Endothelial cell of umbilical vein (primary cell): ENCODE results near the gene ABR. TPM values are rescaled to one million over a fixed set of nuclear protein-coding genes. Genes with fewer than 3 reads are reported as not detected.

Source experiments
- BruUV-seq: library from RNA; stranded (reverse); fragments of 400-500 nt; replicated peaks from 2 replicates; lab custom pipeline; 2021; lab: Mats Ljungman, UMichigan
- CTCF ChIA-PET: fragments of 300-600, 350-600 bp; sonication (Branson Sonifier 250); formaldehyde crosslinking; loops from one replicate; lab custom pipeline; 2021; ENCODE audit warnings: antibody characterized with exemption, inconsistent platforms; lab: Charles Lee
- POLR2A ChIA-PET: fragments of 300-600, 350-600 bp; sonication (Branson Sonifier 250); formaldehyde crosslinking; loops from one replicate; lab custom pipeline; 2021; ENCODE audit warnings: antibody characterized with exemption, inconsistent platforms; lab: Charles Lee
- DNase-seq: peaks from one replicate; pipeline ENCODE4 v3.0.0-alpha.2; 2011; ENCODE audit warnings: low read depth, low spot score
- FAIRE-seq: peaks from 2 replicates; lab custom pipeline; 2011; peaks lifted over from hg19 to GRCh38; lab: Jason Lieb, UNC
- H2AFZ ChIP-seq: 2 replicates; pipeline ENCODE4 v1.6.0; 2012; ENCODE audit warnings: low read depth, low read length, control low read depth, inconsistent platforms
- H3K27ac ChIP-seq: 2 replicates; pipeline ENCODE4 v1.5.1; 2011; ENCODE audit warnings: low read depth, mild to moderate bottlenecking, control low read depth, low read length, moderate library complexity; ENCODE audit not compliant: insufficient read depth
- H3K27me3 ChIP-seq, 2 experiments: 2 replicates each; pipeline versions ENCODE4 v1.6.0 to v1.6.1; 2011; ENCODE audit warnings: low read length in 2 of 2, mixed read lengths in 1 of 2; ENCODE audit not compliant: control insufficient read depth in 2 of 2, insufficient read depth in 2 of 2
- H3K36me3 ChIP-seq, 2 experiments: 2 replicates in 1 of 2; 3 replicates in 1 of 2; pipeline ENCODE4 v1.5.1; 2011; ENCODE audit warnings: low read length in 2 of 2, mild to moderate bottlenecking in 1 of 2, moderate library complexity in 1 of 2; ENCODE audit not compliant: control insufficient read depth in 2 of 2, insufficient read depth in 2 of 2; ENCODE audit errors: extremely low read depth in 1 of 2
- H3K4me1 ChIP-seq: 3 replicates; pipeline ENCODE4 v1.5.1; 2011; ENCODE audit warnings: mild to moderate bottlenecking, low read length; ENCODE audit not compliant: control insufficient read depth, insufficient read depth; ENCODE audit errors: extremely low read depth
- H3K4me2 ChIP-seq: 2 replicates; pipeline ENCODE4 v1.6.1; 2011; ENCODE audit warnings: low read length, control low read depth, mixed read lengths; ENCODE audit not compliant: insufficient read depth
- H3K4me3 ChIP-seq, 3 experiments: fragments of 200-600 bp in 1 of 3; sonication (generic), shearing (Covaris generic) in 1 of 3; replicated peaks in 1 of 3; 2 replicates each; pipeline ENCODE4 v1.5.1; 2011 to 2016; ENCODE audit warnings: control low read depth in 3 of 3, low read length in 3 of 3, mild to moderate bottlenecking in 2 of 3, inconsistent platforms in 1 of 3, low read depth in 1 of 3, moderate library complexity in 1 of 3; ENCODE audit not compliant: insufficient read depth in 1 of 3
- H3K79me2 ChIP-seq: 2 replicates; pipeline ENCODE4 v1.6.0; 2012; ENCODE audit warnings: low read length, inconsistent platforms; ENCODE audit not compliant: control insufficient read depth, insufficient read depth
- H3K9ac ChIP-seq: replicated peaks from 2 replicates; pipeline ENCODE3; 2011; ENCODE audit warnings: low read length, control low read depth; ENCODE audit not compliant: insufficient read depth; ENCODE audit errors: extremely low read depth
- H3K9me1 ChIP-seq: replicated peaks from 3 replicates; pipeline ENCODE4 v1.6.0; 2011; ENCODE audit warnings: mild to moderate bottlenecking, low read length; ENCODE audit not compliant: control insufficient read depth, insufficient read depth; ENCODE audit errors: extremely low read depth
- H3K9me3 ChIP-seq: replicated peaks from 2 replicates; pipeline ENCODE4 v1.5.1; 2012; ENCODE audit warnings: low read length, inconsistent platforms; ENCODE audit not compliant: control insufficient read depth, insufficient read depth
- H4K20me1 ChIP-seq: replicated peaks from 2 replicates; pipeline ENCODE3; 2011; ENCODE audit warnings: mild to moderate bottlenecking, low read length; ENCODE audit not compliant: control insufficient read depth, insufficient read depth; ENCODE audit errors: extremely low read depth
- CTCF ChIP-seq, 2 donors: IDR thresholded peaks; 1 replicate in 1 of 2; 2 replicates in 1 of 2; pipeline ENCODE4 v1.5.1; 2011; ENCODE audit warnings: low read length in 2 of 2, mild to moderate bottlenecking in 2 of 2, moderate library complexity in 2 of 2, control low read depth in 1 of 2, inconsistent platforms in 1 of 2, low read depth in 1 of 2; ENCODE audit not compliant: insufficient read depth in 1 of 2; ENCODE audit errors: extremely low read depth in 1 of 2
- EZH2 ChIP-seq: IDR thresholded peaks from 2 replicates; pipeline ENCODE4 v1.6.1; 2012; ENCODE audit warnings: borderline replicate concordance, low read depth, mild to moderate bottlenecking, moderate library complexity, low read length, inconsistent platforms; ENCODE audit not compliant: severe bottlenecking
- FOS ChIP-seq: IDR thresholded peaks from 2 replicates; pipeline ENCODE4 v1.6.1; 2011; ENCODE audit warnings: mild to moderate bottlenecking, low read length, moderate library complexity, borderline replicate concordance; ENCODE audit not compliant: insufficient read depth
- GATA2 ChIP-seq: IDR thresholded peaks from 2 replicates; pipeline ENCODE4 v1.7.0; 2011; ENCODE audit warnings: low read depth, mild to moderate bottlenecking, moderate library complexity, mixed read lengths, low read length; ENCODE audit not compliant: insufficient read length, insufficient read depth
- JUN ChIP-seq: IDR thresholded peaks from 2 replicates; pipeline ENCODE4 v1.6.1; 2011; ENCODE audit warnings: borderline replicate concordance, low read depth; ENCODE audit not compliant: insufficient read length, insufficient read depth
- MAX ChIP-seq: IDR thresholded peaks from 2 replicates; pipeline ENCODE4 v1.6.1; 2011; ENCODE audit not compliant: insufficient read depth, insufficient read length
- MYC ChIP-seq: IDR thresholded peaks from one replicate; pipeline ENCODE4 v1.6.1; 2011; ENCODE audit warnings: mild to moderate bottlenecking, low read depth, low read length
- POLR2A ChIP-seq: IDR thresholded peaks from 2 replicates; pipeline ENCODE4 v1.6.1; 2012; ENCODE audit warnings: low read depth, mild to moderate bottlenecking, control low read depth, low read length
- POLR2AphosphoS5 ChIP-seq: IDR thresholded peaks from 2 replicates; pipeline ENCODE4 v1.6.1; 2012; ENCODE audit warnings: low read depth, mild to moderate bottlenecking, control low read depth, low read length, moderate library complexity; ENCODE audit not compliant: insufficient read depth
- dilution Hi-C: fragments of 300-500 bp; cut with MboI; formaldehyde crosslinking; loops from one replicate; pipeline ENCODE4 v1.15.0; 2019; ENCODE audit warnings: low sequenced_read_pairs; ENCODE audit not compliant: extremely low pct_ligation_motif_present
- intact Hi-C: fragments of 100-400 bp; cut with micrococcal nuclease; formaldehyde crosslinking; loops from one replicate; pipeline ENCODE4 v1.10.0; 2022
- polyA plus RNA-seq, 4 experiments: library from polyadenylated mRNA; depleted of rRNA in 3 of 4; stranded (reverse) in 3 of 4; unstranded in 1 of 4; fragments of >200 nt; gene quantifications; 2 replicates each; pipeline versions ENCODE4 v1.2.1 to v1.2.3, GENCODE V29; 2011 to 2012; ENCODE audit warnings: missing spikeins in 1 of 4
- total RNA-seq: library from RNA; stranded (reverse); gene quantifications from 2 replicates; pipeline ENCODE4 v1.2.3, GENCODE V29; 2021

ABR gene
- total and polyA plus RNA-seq, 2 donors (not counting 3 experiments of a cell fraction or from before 2014, with no cell fraction given), result 83.5 to 96.8 TPM

- ChIA-PET CTCF (interaction anchor here (0.7 to 4.1 kb wide), 7 partner anchors 10 to 142 kb away, joined by 3 to 40 read pairs (median 4); no protein-coding TSS in a partner anchor), POLR2A (no interaction called here)
- Histone ChIP-seq H3K4me3 (no peak overlapping the region), H4K20me1 (no peaks in the 10 kb centered on the region), H3K4me2 (no peak overlapping the region), H3K79me2 (no peaks in the 10 kb centered on the region), H3K27ac (no peak overlapping the region), H3K9me1 (no peaks in the 10 kb centered on the region), H3K27me3 (no peaks in the 10 kb centered on the region), H3K9me3 (no peaks in the 10 kb centered on the region), H3K36me3 (no peaks in the 10 kb centered on the region), H2AFZ (no peak overlapping the region), H3K9ac (no peak overlapping the region), H3K4me1 (no peaks in the 10 kb centered on the region)
- FAIRE-seq (peak; percentile 48), DNase-seq (no peak)
- TF ChIP-seq POLR2A (no peak), MYC (no peak), CTCF (IDR thresholded peaks at IDR 0.05; ENCODE audit: extremely low read depth in 1 of 2, insufficient read depth in 1 of 2, low read depth in 1 of 2, low read length in 2 of 2) (no peak), EZH2 (no peak), MAX (no peak), GATA2 (no peak), FOS (no peak), JUN (no peak), POLR2AphosphoS5 (no peak)
- intact Hi-C loops (no loop called here), dilution Hi-C loops (no loop called here)
- BruUV-seq, result no TSS peak
Observed at GRCh38 chr17:1197781-1198490, 18.2 kb upstream of the ABR start.
